Body of pancreas (tissue), 4 donors: Measurements from ENCODE around the gene PATJ. TPM values are rescaled to one million over a fixed set of nuclear protein-coding genes. Genes with fewer than 3 reads are reported as not detected.

Experiments used
- ATAC-seq: fragments of 150-250 bp; one replicate; pipeline ENCODE4 v1.9.1; 2016
- DNase-seq, 4 donors: peaks; one replicate each; pipeline ENCODE4 v3.0.0-alpha.2; 2019
- H3K27ac ChIP-seq, 4 donors: fragments of 200-600 bp; sonication (generic); 1 replicate in 3 of 4; 2 replicates in 1 of 4; pipeline versions ENCODE4 v1.5.1 to v1.6.1; 2016 to 2019; ENCODE audit warnings: mild to moderate bottlenecking in 1 of 4, mixed read lengths in 1 of 4, moderate library complexity in 1 of 4
- H3K27me3 ChIP-seq, 2 donors: fragments of 200-600 bp; sonication (generic); one replicate each; pipeline ENCODE4 v1.6.0; 2016; ENCODE audit warnings: mild to moderate bottlenecking in 1 of 2
- H3K36me3 ChIP-seq, 2 donors: fragments of 200-600 bp; sonication (generic); replicated peaks in 1 of 2; 2 replicates each; pipeline ENCODE4 v1.5.1; 2016; ENCODE audit warnings: low read depth in 2 of 2; ENCODE audit not compliant: insufficient read depth in 1 of 2
- H3K4me1 ChIP-seq: fragments of 200-600 bp; sonication (generic); one replicate; pipeline ENCODE4 v1.6.0; 2016
- H3K4me3 ChIP-seq, 2 donors: fragments of 200-600 bp; sonication (generic); 1 replicate in 1 of 2; 2 replicates in 1 of 2; pipeline ENCODE4 v1.5.1; 2016 to 2019
- H3K9me3 ChIP-seq, 3 donors: fragments of 200-600 bp; sonication (generic); 1 replicate in 2 of 3; 2 replicates in 1 of 3; pipeline ENCODE4 v1.5.1; 2016
- CTCF ChIP-seq, 7 experiments: fragments of 450-650 bp in 4 of 7; fragments of 200-600 bp in 3 of 7; sonication (generic) in 3 of 7; IDR thresholded peaks; one replicate each; pipeline ENCODE4 v1.5.1; 2016 to 2019; ENCODE audit warnings: antibody characterized with exemption in 7 of 7
- POLR2A ChIP-seq, 3 donors: fragments of 450-650 bp; IDR thresholded peaks; one replicate each; pipeline ENCODE4 v1.6.1; 2016; ENCODE audit warnings: antibody characterized with exemption in 3 of 3, mild to moderate bottlenecking in 2 of 3
- WGBS, 2 donors: methylation state at CpG; one replicate each; pipeline ENCODE4 v1.1.5; 2017; 5-methylcytosine and 5-hydroxymethylcytosine counted together
- intact Hi-C: fragments of 100-400 bp; cut with DNase I; formaldehyde crosslinking; loops from one replicate; pipeline ENCODE4 v1.15.1; 2023
- microRNA-seq, 2 donors: library from miRNA; unstranded; fragments of <30 nt; microRNA quantifications; one replicate each; pipeline ENCODE4, GENCODE V29; 2016; ENCODE audit warnings: borderline number of aligned reads in 2 of 2, borderline replicate concordance in 2 of 2
- small RNA-seq: library from RNA; depleted of rRNA; stranded (forward); fragments of <200 nt; gene quantifications from one replicate; pipeline ENCODE3, GENCODE V24; 2016
- total RNA-seq, 2 donors: library from RNA; depleted of rRNA; stranded (reverse); fragments of >200 nt; gene quantifications; one replicate each; pipeline ENCODE4 v1.1.0, GENCODE V29; 2016

PATJ gene
- total RNA-seq, 2 donors from 2014 or later, result 54.2 to 72.5 TPM

GRCh38 chr1:62224182-62224581 is 481.9 kb downstream of the PATJ start:
- no peak overlapping the region for H3K27ac ChIP-seq
- TF ChIP-seq POLR2A (IDR thresholded peaks at IDR 0.05), result no peak
- TF ChIP-seq CTCF (IDR thresholded peaks at IDR 0.05), result no peak
- DNase-seq (no peak), ATAC-seq (no peak)
- H3K4me3 ChIP-seq, result no peak overlapping the region
- no peaks in the 10 kb centered on the region for H3K9me3 ChIP-seq
- 67 to 86% methylated on average over 2 to 3 of the region's 3 CpGs for WGBS, 2 donors
- no peaks in the 10 kb centered on the region for H3K4me1 ChIP-seq
- no peaks in the 10 kb centered on the region for H3K36me3 ChIP-seq
- no peaks in the 10 kb centered on the region for H3K27me3 ChIP-seq
- intact Hi-C loops, result no loop called here

GRCh38 chr1:62227496-62227895 is 485.2 kb downstream of the PATJ start:
- no peaks in the 10 kb centered on the region for H3K36me3 ChIP-seq
- WGBS, 2 donors, result 74 to 81% methylated on average over 10 to 11 of the region's 11 CpGs
- H3K4me1 ChIP-seq, result no peaks in the 10 kb centered on the region
- ATAC-seq, result no peak
- no peak overlapping the region for H3K27ac ChIP-seq
- intact Hi-C loops, result no loop called here
- TF ChIP-seq CTCF (IDR thresholded peaks at IDR 0.05), result no peak
- no peak for TF ChIP-seq POLR2A (IDR thresholded peaks at IDR 0.05)
- H3K27me3 ChIP-seq, result no peaks in the 10 kb centered on the region
- no peak overlapping the region for H3K4me3 ChIP-seq
- DNase-seq, result no peak
- no peaks in the 10 kb centered on the region for H3K9me3 ChIP-seq

Small RNAs within 50 kb of the gene (microRNA-seq; reads per million reads assigned to microRNA genes)
- 0 reads per million in 2 donors for gene MIR3116-1
- 0 reads per million in 2 donors for gene MIR3116-2

Small RNAs within 50 kb of the gene (small RNA-seq; reads per million reads assigned to genes)
- gene LAMTOR5P1, result not detected
- not detected for gene MIR3116-1
- gene RN7SL180P, result not detected
- not detected for gene RNU6-1177P
- not detected for gene RNU6-414P

Other genes starting within 250 kb of the PATJ start
- 10 to 100 TPM; 29.3 to 39.7 TPM for gene TM2D1, start 17.3 kb upstream of the PATJ start, total RNA-seq